ENCODE results near the gene NPW. TPM values are rescaled to one million over a fixed set of nuclear protein-coding genes. Genes with fewer than 3 reads are reported as not detected.

NPW gene
- total RNA-seq, 3 donors from 2014 or later: 9.2 to 19.0 (median 13.1) TPM

DNA sequence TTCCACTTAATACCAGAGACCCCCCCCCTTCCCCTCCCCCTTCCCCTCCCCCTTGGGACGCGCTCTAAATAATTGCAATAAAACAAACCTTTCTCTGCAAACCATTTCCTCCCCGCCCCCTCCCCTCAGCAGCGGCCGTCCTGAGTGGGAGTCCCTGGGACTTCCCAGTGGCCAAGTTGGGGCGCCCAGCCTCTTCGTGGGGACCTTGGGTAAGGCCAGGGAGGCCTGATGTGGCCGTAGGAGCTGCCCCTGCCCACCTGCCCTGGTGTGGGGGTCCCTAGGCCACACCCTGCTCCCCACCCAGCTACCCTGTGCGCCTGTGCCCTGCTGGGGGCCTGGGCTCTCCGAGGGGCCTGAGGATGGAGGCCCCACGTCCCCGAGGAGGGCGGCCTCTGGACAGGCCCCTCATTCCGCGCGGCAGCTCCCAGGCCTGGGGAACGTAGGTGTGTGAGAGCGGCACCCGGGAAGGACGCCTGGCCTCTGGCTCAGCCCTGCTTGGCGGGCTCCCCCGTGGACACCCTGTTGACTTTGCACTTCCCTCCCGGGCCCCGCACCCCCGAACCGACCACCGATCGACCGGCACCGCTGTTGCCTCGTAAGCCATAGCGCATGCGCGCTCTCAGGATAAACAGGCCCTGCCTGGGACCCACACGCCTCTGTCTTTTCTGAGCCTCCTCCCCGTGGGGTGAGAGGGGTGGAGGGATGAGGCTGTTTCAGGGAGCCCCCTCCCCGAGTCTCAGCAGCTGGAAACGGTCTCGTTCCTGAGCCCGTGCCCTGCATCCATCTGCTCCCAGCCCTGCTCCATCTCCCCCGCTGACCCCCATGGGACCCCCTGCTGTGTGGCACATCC, 19.0 kb downstream of the NPW start:
- Mint-ChIP-seq H3K27me3 (ENCODE audit: low read depth) (no peaks in the 10 kb centered on the region), H3K9me3 (no peaks in the 10 kb centered on the region), H3K4me3 (no peak overlapping the region), H3K4me1 (ENCODE audit: low read depth) (no peaks in the 10 kb centered on the region), H3K36me3 (ENCODE audit: insufficient read depth) (no peaks in the 10 kb centered on the region)
- ATAC-seq: no peak
- DNase-seq: no peak

DNA sequence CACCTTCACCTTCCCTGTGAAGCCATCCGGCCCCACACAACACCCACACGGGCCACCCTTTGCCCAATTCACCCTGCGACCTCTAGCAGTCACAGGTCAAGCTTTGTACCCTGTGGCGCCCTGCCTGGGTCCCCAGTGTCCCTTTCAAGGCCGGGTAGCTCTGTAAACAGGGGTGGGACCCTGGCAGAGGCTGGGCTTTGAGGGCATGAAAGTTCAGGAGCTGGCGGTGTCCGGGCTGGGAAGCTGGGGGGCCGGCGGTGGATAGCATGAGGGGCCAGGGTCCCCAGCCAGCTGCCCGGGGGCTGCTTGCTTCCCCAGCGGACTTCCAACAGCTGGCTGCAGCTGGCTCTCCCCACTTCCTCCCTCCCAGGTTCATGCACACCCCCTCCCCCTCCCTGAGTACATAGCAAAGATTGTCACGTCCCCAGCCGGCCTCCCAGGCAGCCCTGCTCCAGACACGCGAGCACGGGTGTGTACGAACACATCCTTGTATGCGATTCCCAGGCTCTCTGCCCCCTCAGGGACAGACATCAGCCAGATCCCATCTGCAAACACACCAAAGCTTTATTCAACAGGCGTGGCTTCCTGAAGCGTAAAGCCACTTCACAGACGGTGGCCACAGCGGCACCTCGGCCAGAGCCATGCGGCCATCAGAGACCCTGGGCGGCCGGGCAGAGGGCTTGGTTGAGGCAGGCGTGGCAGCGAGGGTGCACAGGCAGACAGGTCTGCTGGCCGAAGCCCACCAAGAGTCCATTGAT, 19.9 kb downstream of the NPW start:
- H3K9me3 Mint-ChIP-seq: no peaks in the 10 kb centered on the region
- H3K27me3 Mint-ChIP-seq (ENCODE audit: low read depth): no peaks in the 10 kb centered on the region
- ATAC-seq (no peak), DNase-seq (no peak)
- H3K36me3 Mint-ChIP-seq (ENCODE audit: insufficient read depth): no peaks in the 10 kb centered on the region
- H3K4me3 Mint-ChIP-seq: no peak overlapping the region
- no peaks in the 10 kb centered on the region for H3K4me1 Mint-ChIP-seq (ENCODE audit: low read depth)

DNA sequence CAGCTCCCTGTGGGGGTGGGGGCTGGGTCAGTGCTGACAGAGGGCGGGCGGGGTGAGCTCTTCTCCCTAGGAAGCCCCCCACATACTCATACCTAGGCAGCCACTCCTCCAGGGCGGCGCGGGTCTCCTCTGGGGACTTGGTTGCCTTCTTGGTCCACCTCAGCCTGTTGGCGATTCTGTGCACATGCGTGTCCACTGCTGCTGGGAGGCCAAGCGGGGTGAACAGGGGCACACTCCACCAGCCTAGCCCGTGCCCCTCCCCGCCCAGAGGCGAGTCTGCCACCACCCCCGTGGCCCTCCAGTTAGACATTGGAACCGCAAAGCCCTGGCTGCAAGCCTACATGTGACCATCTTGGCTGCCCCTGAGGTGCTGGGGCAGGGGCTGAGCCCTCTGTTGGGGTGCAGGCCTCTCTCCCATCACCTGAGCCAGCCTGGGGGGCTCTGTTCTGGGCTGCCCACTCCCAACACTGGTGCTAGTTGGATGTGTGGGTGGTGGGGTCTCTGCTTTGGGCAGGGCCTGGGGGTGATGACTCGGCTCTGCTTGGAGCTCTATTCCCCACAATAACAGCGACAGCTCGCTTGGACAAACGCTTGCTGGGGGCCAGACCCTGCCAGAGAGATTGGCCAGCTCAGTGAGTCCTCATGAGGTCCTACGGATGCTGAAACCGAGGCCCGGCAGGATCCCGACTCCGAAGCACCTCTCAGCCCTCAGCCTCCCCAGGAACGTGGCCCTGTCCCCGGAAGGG, 20.6 kb downstream of the NPW start:
- Mint-ChIP-seq H3K27me3 (ENCODE audit: low read depth) (no peaks in the 10 kb centered on the region), H3K36me3 (ENCODE audit: insufficient read depth) (no peaks in the 10 kb centered on the region), H3K4me3 (no peak overlapping the region), H3K9me3 (no peaks in the 10 kb centered on the region), H3K4me1 (ENCODE audit: low read depth) (no peaks in the 10 kb centered on the region)
- ATAC-seq: no peak
- no peak for DNase-seq

DNA sequence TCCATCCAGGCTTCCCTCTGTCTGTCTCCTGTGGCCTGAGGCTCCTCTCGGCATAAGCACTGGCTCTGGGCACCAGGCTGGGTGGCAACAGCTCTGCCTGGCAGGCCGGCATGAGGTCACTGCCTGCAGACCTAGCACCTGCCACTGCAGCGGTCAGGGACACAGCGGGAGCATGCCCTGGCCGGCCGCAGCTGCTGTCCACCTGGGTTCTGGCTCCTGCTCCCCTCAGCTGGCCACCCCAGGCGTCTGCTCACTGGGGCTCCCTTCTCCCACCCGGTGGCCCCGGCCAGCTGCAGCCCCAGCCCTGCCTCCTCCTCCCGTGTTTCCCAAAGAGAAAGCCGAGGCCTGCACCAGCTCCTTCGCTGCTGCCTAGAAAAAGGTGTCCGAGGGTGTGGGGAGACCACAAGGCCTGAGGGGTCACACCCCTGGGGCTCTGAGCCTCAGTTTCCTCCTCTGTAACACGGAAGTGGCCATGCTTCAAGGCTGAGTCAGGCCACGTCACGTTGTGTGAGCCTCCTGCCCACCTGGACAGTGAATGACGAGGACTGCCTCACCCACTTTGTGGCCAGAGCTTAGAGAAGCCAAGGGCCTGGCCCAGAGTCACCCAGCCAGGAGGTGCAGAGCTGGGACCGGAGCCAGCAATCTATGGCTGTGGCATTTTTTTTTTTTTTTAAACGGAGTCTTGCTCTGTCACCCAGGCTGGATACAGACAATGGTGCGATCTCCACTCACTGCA, 21.4 kb downstream of the NPW start:
- Mint-ChIP-seq H3K27me3 (ENCODE audit: low read depth) (no peaks in the 10 kb centered on the region), H3K9me3 (no peaks in the 10 kb centered on the region), H3K4me1 (ENCODE audit: low read depth) (no peaks in the 10 kb centered on the region), H3K36me3 (ENCODE audit: insufficient read depth) (no peaks in the 10 kb centered on the region), H3K4me3 (no peak overlapping the region)
- ATAC-seq (no peak), DNase-seq (no peak)

DNA sequence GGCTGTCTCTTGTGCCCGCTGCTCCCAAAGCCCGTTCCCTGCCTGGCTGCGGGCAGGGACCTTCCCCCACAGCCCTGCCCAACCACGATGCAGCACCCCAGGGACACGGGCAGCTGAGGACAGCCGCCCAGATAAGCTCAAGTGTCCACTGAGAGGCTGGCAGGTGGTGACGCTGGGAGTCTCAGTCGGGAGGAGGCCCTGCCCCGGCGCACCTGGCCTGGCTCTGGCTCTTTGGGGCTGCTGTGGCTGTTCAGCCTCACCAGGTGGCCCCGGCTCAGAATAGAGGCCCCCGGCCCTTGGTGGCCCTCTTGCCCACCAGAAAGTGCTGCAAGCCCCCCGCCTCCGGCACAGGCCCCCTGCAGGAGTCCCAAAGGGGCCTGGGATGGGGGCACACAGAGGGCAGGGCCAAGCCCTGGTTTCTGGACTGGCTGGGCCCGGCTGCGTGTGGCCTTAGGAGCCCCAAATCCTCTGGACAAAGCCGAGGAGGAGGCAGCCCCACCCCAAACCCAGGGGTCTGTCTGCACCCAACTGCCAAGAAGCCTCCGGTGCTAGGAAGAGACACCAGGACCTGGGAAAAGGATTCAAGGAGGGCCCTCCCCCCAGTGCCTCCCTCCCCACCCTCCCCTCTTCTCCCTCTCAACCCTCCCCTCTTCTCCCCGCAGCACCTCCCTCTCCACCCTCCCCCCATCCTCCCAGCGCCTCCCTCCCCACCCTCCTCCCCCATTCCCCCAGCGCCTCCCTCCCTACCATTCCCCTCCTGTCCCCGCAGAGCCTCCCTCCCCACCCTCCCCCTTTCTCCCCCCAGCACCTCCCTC, 22.8 kb downstream of the NPW start:
- H3K9me3 Mint-ChIP-seq: no peaks in the 10 kb centered on the region
- DNase-seq (no peak), ATAC-seq (no peak)
- H3K4me1 Mint-ChIP-seq (ENCODE audit: low read depth): peaks cover 7% of the 10 kb centered on the region
- no peaks in the 10 kb centered on the region for H3K27me3 Mint-ChIP-seq (ENCODE audit: low read depth)
- no peak overlapping the region for H3K4me3 Mint-ChIP-seq
- peaks cover 2% of the 10 kb centered on the region for H3K36me3 Mint-ChIP-seq (ENCODE audit: insufficient read depth)

DNA sequence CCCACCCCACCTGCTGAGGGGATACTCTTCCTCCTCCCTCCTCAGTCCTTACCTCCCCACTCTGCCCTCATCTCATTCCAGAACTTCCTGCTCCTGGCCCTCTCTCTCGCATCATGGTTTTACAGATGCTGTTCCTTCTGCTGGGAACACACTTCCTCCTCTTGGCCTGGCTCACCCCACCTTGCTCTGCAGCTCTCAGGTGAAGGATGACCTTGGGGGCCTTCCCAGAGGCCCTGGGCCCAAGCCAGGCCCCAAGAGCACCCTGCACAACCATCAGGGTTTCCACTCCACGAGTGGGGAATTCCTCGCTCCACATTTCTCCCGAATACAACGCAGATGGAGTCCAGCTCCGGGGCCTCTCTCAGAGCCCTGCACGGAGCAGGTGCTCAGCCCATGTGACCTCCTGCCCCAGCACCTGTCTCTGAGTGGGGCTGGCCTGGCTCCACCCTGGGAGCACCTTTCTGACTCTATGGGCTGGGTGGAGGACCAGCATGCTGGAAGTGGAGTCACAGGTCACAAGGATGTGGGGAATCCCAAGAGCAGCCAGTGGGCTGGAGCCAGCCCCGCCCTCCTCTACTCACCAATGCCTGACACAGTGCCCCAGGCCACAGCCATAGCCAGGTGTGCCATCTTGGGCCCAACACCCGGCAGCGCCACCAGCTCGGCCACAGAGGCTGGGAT, 23.5 kb downstream of the NPW start:
- no peak for ATAC-seq
- no peak overlapping the region for H3K4me3 Mint-ChIP-seq
- peaks cover 2% of the 10 kb centered on the region for H3K36me3 Mint-ChIP-seq (ENCODE audit: insufficient read depth)
- no peaks in the 10 kb centered on the region for H3K27me3 Mint-ChIP-seq (ENCODE audit: low read depth)
- H3K4me1 Mint-ChIP-seq (ENCODE audit: low read depth): peaks cover 8% of the 10 kb centered on the region
- no peak for DNase-seq
- no peaks in the 10 kb centered on the region for H3K9me3 Mint-ChIP-seq

DNA sequence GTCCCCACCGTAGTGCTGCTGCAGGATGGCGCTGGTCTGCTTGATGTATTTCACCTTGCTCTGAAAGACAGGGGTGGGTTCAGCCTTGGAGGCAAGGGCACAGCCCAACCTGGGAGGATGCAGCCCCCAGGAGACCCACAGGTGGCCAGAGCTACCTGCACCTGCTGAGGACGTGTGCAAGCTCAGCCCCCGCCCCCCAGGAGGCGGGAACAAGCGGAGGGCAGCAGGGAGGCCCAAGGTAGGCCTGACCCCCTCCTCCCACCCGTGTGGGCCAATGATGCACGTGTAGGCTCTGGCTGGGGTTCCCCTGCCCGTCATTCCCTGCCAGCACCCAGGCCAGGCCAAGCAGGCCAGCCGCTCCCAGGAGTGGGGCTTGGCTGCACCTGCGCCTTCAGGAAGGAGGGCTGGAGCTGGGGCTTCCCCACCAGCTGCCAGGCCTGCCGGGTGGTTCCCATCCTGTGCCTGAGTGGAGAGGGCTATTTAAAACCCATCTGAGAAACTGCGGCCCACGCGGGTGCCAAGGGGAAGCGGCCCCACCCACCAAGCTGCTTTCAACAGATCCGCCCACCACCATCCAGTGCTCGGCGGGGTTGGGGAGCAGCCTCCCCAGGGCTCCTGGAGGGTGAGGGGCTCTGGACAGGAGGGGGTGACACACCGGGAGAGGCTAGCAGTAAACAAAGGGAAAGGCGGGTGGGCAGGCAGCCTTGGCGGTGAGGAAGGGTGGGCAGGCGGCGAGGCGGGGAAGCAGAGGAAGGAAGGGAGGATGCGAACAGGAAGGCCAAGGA, 24.3 kb downstream of the NPW start:
- Mint-ChIP-seq H3K4me1 (ENCODE audit: low read depth) (peaks cover 16% of the 10 kb centered on the region), H3K36me3 (ENCODE audit: insufficient read depth) (peaks cover 2% of the 10 kb centered on the region), H3K27me3 (ENCODE audit: low read depth) (no peaks in the 10 kb centered on the region), H3K4me3 (no peak overlapping the region), H3K9me3 (no peaks in the 10 kb centered on the region)
- no peak for ATAC-seq
- no peak for DNase-seq

DNA sequence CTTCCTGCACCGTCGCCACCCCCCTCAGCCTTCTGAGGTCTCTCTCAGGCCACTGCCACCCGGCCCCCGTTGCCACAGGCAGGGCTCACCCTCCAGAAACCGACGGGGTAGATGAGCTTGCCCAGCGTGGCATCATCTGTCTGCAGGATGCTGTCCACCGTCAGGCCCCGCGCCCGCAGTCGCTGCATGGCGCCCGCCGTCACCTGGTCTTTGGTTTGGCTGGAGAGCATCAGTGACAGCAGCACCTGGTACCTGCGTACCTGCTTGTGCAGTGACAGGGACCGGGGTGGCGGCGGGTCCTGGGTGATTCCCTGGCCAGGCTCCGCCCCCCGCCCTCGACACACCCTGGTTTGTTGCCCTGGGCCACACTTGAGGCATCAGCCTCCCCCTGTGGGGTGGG, 25.0 kb downstream of the NPW start:
- no peaks in the 10 kb centered on the region for H3K9me3 Mint-ChIP-seq
- H3K36me3 Mint-ChIP-seq (ENCODE audit: insufficient read depth): peaks cover 2% of the 10 kb centered on the region
- ATAC-seq: no peak

DNA sequence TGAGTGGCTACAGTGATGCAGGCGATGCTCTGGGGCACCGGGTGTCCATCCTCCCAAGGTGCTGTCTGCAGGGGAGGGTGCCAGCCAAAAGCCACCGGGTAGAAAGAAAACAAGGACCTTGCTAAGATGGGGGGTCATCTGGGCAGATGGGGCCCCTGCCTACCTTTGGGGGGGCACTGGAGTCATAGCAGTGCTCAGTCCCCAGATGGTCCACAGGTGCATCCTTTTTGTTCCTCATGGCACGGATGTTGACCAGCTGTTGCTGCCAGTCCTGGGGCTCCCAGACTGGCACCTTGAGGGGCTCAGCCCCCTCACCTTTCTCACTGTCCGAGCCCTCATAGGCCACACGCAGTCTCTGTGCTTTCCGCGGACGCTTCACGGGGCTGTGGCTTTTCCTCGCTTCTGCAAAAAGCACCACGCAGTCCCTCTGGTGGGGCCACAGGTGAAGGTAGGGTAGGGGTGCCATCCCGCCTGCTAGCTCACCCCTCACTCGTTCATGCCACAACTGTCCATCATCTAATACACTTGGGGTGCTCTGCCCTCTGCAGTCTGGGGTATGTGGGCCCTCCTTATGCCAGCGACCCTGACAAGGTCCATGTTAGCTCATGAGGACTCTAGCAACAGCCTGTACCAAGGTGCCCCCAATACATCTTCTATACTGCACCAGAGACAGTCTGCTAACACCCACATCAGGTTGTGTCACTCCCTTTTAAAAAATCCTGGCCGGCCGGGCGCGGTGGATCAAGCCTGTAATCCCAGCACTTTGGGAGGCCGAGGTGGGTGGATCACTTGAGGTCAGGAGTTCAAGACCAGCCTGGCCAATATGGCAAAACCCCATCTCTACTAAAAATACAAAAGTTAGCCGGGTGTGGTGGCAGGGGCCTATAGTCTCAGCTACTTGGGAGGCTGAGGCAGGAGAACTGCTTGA, 26.6 kb downstream of the NPW start:
- Mint-ChIP-seq H3K36me3 (ENCODE audit: insufficient read depth) (peaks cover 2% of the 10 kb centered on the region), H3K4me3 (peak overlapping the region; percentile 91), H3K9me3 (no peaks in the 10 kb centered on the region), H3K27me3 (ENCODE audit: low read depth) (no peaks in the 10 kb centered on the region), H3K4me1 (ENCODE audit: low read depth) (peaks cover 16% of the 10 kb centered on the region)
- no peak for DNase-seq
- ATAC-seq: no peak

More for the DNA sequence above, 25.0 kb downstream of the NPW start:
- DNase-seq: no peak
- H3K4me3 Mint-ChIP-seq: no peak overlapping the region
- H3K27me3 Mint-ChIP-seq (ENCODE audit: low read depth): no peaks in the 10 kb centered on the region
- peaks cover 16% of the 10 kb centered on the region for H3K4me1 Mint-ChIP-seq (ENCODE audit: low read depth)

DNA sequence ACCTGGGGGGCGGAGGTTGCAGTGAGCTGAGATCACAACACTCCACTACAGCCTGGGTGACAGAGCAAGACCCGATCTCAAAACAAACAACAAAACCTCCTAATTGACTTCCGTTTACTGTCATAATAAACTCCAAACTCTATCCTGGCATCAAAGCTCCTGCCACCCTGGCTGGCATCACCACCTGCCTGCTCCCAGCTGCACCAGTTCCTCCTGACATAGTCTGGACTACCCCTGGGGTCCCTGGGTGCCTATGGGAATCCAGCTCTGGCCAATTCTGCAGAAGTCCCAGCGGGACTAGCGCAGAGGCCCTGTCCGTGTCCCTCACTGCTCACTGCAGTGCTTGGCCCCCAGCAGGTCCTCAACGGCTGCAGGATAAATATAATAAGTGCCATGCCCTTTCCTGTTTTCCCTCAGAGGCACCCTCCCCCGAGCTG, 27.3 kb downstream of the NPW start:
- H3K27me3 Mint-ChIP-seq (ENCODE audit: low read depth): no peaks in the 10 kb centered on the region
- H3K9me3 Mint-ChIP-seq: no peaks in the 10 kb centered on the region
- peaks cover 16% of the 10 kb centered on the region for H3K4me1 Mint-ChIP-seq (ENCODE audit: low read depth)
- peak overlapping the region; percentile 91 for H3K4me3 Mint-ChIP-seq
- no peak for ATAC-seq
- peaks cover 2% of the 10 kb centered on the region for H3K36me3 Mint-ChIP-seq (ENCODE audit: insufficient read depth)
- DNase-seq: no peak

DNA sequence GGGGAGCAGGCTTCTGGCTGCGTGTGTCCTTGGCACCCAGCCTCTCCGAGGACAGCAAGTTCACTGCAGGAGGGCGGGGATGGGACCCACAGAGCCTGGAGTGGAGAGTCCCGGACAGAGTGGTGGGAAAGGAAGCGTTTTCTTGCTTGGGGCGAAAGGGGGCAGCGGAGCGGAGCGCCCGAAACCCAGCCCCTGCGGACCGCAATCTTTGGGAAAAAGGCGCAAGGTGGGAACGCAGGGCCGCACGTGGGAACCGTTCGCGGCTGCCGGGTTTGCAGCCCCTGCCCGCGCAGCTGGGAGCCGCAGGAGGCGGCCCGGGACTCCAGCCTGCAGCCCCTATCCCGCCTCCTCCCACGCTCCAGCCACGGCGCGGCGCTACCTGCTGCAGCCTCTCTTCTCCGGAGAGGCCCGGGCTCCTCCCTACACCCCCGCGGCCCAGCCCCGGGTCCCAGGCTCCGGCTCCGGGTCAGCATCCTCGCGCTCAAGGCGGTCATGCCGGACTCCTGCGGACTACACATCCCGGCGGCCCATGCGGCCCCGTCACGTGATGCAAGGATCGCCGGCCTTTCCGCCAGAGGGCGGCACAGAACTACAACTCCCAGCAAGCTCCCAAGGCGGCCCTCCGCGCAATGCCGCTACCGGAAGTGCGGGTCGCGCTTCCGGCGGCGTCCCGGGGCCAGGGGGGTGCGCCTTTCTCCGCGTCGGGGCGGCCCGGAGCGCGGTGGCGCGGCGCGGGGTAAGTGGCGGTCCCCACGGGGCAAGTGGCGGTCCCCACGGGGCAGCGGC, 27.9 kb downstream of the NPW start, which contains the start of the genes NTHL1 and TSC2:
Gene NTHL1, minus strand, starts transcription at position 505 of the 786 bp plus-strand sequence. Its CDS starts 11 bp downstream, at position 494.
Gene TSC2, plus strand, starts transcription at position 656 of the 786 bp plus-strand sequence. CDS start 631 bp downstream, outside the sequence.
- Mint-ChIP-seq H3K36me3 (ENCODE audit: insufficient read depth) (peaks cover 2% of the 10 kb centered on the region), H3K27me3 (ENCODE audit: low read depth) (no peaks in the 10 kb centered on the region), H3K4me1 (ENCODE audit: low read depth) (peaks cover 16% of the 10 kb centered on the region), H3K9me3 (no peaks in the 10 kb centered on the region), H3K4me3 (peak within 1 kb of the TSS; percentile 91)
- peak; percentile 89 for DNase-seq
- ATAC-seq: peak; percentile 95 to 97
